GM21423 (cell line): ENCODE data around the gene IFTAP.
A peak's percentile ranks its signal among the peaks of the same experiment; 100 is the strongest.

ENCODE experiments used
- ATAC-seq: cut with Tn5 transposase; IDR thresholded peaks from one replicate; pipeline ENCODE4 v1.9.1; 2021; ENCODE audit warnings: mild to moderate bottlenecking, moderate library complexity; ENCODE audit not compliant: unreplicated experiment

IFTAP gene

GRCh38 chr11:36703055-36703404 is 108.7 kb downstream of the IFTAP start:
- peak; percentile 36 for ATAC-seq
